HEK293T (cell line): ENCODE data around the gene STRC.

ENCODE experiments used
- ARNT ChIP-seq: fragments of 450-650 bp; IDR thresholded peaks from 2 replicates; pipeline ENCODE4 v1.6.1; 2017; ENCODE audit warnings: mild to moderate bottlenecking
- BHLHE40 ChIP-seq: fragments of 450-650 bp; IDR thresholded peaks from 2 replicates; pipeline ENCODE4 v1.6.1; 2016; ENCODE audit warnings: mild to moderate bottlenecking, moderate library complexity, borderline replicate concordance
- ELF4 ChIP-seq: fragments of 450-650 bp; IDR thresholded peaks from 2 replicates; pipeline ENCODE4 v1.6.1; 2017; ENCODE audit warnings: antibody characterized with exemption
- FOXA1 ChIP-seq: fragments of 450-650 bp; IDR thresholded peaks from 2 replicates; pipeline ENCODE4 v1.6.1; 2016; ENCODE audit warnings: mild to moderate bottlenecking
- FOXK2 ChIP-seq: fragments of 450-650 bp; IDR thresholded peaks from 2 replicates; pipeline ENCODE4 v1.6.1; 2016; ENCODE audit warnings: mild to moderate bottlenecking
- FOXM1 ChIP-seq: fragments of 450-650 bp; IDR thresholded peaks from 2 replicates; pipeline ENCODE4 v1.6.1; 2017; ENCODE audit warnings: mild to moderate bottlenecking, borderline replicate concordance
- HDGF ChIP-seq: fragments of 450-650 bp; IDR thresholded peaks from 2 replicates; pipeline ENCODE4 v1.6.1; 2017; ENCODE audit warnings: antibody characterized with exemption, borderline replicate concordance
- LEF1 ChIP-seq: fragments of 450-650 bp; IDR thresholded peaks from 2 replicates; pipeline ENCODE4 v1.6.1; 2017; ENCODE audit warnings: mild to moderate bottlenecking, borderline replicate concordance
- NFRKB ChIP-seq: fragments of 450-650 bp; IDR thresholded peaks from 2 replicates; pipeline ENCODE4 v1.6.1; 2016; ENCODE audit warnings: mild to moderate bottlenecking, moderate library complexity
- PKNOX1 ChIP-seq: fragments of 450-650 bp; IDR thresholded peaks from 2 replicates; pipeline ENCODE4 v1.6.1; 2016
- SP1 ChIP-seq: fragments of 450-650 bp; IDR thresholded peaks from 2 replicates; pipeline ENCODE4 v1.6.1; 2017
- SUZ12 ChIP-seq: fragments of 450-650 bp; IDR thresholded peaks from 2 replicates; pipeline ENCODE4 v1.6.1; 2016; ENCODE audit warnings: mild to moderate bottlenecking
- TARDBP ChIP-seq: fragments of 450-650 bp; IDR thresholded peaks from 2 replicates; pipeline ENCODE4 v1.6.1; 2016
- ZNF384 ChIP-seq: fragments of 450-650 bp; IDR thresholded peaks from 2 replicates; pipeline ENCODE4 v1.6.1; 2016

DNA sequence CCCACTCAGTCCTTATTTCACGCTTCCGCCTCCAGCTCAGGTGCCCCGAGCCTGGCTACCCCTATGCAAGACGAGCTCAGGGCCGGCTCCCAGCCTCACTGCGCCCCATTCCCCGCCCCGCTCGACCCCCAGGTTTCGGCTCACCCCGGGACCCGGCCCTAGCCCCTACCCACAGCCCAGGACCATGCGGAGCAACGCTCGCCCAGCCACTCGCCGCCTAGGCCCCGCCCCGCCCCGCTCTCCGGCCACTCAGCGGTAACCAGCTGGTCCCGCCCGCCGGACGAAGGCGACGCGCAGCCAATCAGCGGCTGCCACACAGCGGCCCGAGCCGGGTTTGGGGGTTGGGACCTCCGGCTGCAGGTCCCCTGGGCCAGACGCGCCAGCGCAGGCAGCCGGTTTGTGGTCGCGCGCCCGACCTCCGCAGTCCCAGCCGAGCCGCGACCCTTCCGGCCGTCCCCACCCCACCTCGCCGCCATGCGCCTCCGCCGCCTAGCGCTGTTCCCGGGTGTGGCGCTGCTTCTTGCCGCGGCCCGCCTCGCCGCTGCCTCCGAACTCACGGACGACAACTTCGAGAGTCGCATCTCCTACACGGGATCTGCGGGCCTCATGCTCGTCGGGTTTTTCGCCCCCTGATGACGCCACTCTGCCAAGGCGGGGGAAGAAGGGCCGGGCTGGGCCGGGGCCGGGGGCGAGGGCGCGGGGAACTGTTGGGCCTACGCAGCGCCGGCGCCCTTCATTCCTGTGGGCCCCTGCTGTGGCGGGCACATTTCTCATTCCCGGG, 30.2 kb upstream of the STRC start, which contains the start of gene CATSPER2:
- TF ChIP-seq SP1 (no peak), ZNF384 (no peak), FOXA1 (no peak), ARNT (no peak), LEF1 (no peak), FOXM1 (no peak), HDGF (no peak), TARDBP (no peak), FOXK2 (no peak), BHLHE40 (no peak), NFRKB (no peak), SUZ12 (no peak), ELF4 (no peak), PKNOX1 (no peak)
